Measurements from ENCODE around the gene STARD9.

DNA sequence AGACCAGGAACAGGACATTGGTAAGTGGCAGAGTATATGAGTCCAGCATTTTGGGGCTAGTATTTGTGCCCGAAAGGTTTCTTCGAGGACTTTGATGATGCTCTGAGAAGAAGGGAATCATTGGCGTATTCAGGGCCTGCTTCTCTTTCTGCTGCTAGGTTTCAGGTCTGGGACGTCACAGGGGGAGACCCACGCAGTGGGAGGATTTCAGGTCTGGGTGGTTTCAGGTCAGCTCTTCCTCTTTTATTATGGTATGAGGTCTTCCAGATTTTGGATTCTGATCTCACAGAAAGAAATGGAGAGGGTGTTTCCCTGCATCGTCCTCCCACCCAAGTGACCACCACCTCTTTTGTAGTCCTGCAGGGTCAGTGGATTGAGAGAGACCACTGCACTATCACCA lies 99.1 kb downstream of the STARD9 start:
- TF ChIP-seq, protein P1, sequence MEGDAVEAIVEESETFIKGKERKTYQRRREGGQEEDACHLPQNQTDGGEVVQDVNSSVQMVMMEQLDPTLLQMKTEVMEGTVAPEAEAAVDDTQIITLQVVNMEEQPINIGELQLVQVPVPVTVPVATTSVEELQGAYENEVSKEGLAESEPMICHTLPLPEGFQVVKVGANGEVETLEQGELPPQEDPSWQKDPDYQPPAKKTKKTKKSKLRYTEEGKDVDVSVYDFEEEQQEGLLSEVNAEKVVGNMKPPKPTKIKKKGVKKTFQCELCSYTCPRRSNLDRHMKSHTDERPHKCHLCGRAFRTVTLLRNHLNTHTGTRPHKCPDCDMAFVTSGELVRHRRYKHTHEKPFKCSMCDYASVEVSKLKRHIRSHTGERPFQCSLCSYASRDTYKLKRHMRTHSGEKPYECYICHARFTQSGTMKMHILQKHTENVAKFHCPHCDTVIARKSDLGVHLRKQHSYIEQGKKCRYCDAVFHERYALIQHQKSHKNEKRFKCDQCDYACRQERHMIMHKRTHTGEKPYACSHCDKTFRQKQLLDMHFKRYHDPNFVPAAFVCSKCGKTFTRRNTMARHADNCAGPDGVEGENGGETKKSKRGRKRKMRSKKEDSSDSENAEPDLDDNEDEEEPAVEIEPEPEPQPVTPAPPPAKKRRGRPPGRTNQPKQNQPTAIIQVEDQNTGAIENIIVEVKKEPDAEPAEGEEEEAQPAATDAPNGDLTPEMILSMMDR (IDR thresholded peaks at IDR 0.05): no peak
- no peak for TF ChIP-seq POLR2A (IDR thresholded peaks at IDR 0.05)

Measured in uterus (tissue), 2 donors.